GM18867 (cell line): ENCODE data around the gene ROBO1.

Source experiments
- ATAC-seq: cut with Tn5 transposase; IDR thresholded peaks from one replicate; pipeline ENCODE4 v1.9.1; 2021; ENCODE audit warnings: mild to moderate bottlenecking, moderate library complexity; ENCODE audit not compliant: unreplicated experiment

ROBO1 gene

DNA sequence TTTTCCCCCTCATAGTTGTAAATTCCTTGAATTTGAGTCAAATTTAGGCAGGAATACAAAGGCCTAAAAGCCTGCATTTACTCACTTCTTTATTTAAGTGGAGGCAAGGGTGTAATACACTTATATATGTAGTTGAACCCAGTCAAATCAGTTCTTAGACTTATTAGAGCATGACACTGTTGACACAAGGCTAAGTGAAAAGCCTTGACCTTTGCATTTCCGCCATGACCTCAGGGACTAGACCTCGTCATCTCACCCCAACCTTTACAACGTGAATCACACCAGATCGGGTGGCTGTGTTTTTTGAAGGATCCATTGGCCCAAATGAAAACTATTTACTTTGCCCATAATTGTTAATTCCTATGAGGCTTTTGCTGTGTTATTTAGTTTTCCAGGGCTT is 774.4 kb downstream of the ROBO1 start:
- no peak for ATAC-seq

- no peak for ATAC-seq
These were observed 775.0 kb downstream of the ROBO1 start for GRCh38 chr3:78992830-78993229.

DNA sequence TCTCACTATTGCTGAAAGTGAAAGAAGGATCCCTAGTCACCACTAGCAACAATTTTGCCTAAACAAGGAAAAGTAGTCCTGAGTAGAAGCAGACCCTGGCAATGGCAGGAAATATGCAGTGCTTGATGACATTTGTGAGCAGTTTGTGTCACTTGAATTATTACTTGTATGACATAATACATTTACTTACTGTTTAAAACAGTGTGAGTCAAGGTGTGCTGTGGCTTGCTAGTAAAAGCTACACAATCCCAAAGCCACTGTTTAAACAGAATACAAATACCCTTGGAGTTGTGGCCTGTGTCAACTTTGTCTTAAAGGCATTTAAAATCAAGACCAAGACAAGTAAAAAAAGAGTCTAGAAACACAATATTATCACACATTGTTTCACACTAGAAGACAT is 775.4 kb downstream of the ROBO1 start:
- no peak for ATAC-seq

DNA sequence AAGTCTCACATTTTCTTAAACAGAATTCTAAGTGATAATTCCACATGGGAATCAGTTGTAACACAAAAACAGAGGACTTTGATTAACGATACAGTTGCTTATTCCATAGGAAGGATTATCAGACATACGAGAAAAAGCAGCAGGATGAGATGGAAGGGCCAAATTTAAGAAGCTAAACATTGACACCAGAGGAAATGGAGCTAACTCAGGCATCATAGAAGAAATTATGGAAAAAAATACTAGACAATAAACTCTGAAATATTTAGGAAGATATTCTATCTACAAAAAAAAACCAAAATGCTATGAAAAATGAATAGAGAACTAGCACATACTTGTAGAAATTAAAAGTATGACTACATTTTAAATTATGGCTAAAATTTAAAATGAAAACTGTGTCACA is 776.1 kb downstream of the ROBO1 start:
- ATAC-seq = no peak

DNA sequence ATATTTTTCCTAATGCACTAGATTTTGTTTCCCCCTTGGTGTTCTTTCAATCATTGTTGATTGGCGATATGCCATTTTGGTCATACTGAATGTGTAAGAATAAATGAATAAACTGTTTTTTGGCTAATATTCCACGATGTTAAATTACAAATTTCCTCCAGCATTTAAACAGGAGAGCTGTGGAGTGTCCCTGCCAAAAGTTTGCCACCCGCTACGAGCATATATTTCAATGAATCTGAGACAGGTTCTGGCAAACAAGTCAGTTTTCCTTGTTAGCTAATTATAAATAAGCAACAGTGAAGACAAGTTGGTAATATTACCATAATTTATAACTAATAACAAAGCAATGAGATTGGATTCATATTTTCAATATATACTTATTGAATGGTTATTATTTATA is 777.6 kb downstream of the ROBO1 start:
- no peak for ATAC-seq

- no peak for ATAC-seq
These were observed 779.5 kb downstream of the ROBO1 start for GRCh38 chr3:78988324-78988723.

- ATAC-seq = no peak
These were observed 781.2 kb downstream of the ROBO1 start for GRCh38 chr3:78986416-78987101.

DNA sequence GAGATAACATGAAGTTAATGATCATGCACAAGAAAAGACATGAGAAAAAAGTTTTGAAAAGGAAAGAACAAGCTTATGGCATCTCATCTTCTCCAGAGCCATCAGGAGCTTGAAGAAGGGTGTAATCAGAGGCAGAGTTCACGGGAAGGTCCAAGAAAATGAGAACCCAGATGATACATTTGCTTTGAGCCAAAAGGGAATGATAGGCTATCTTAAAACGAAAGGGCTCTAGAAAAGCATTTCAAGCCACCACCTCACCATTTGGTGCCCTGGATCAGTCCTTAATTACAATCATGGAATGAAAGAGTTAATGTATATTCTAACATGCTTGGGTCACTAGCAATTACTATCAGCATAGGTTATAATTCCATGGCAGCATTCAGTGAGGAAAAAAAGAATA is 781.8 kb downstream of the ROBO1 start:
- ATAC-seq = no peak

DNA sequence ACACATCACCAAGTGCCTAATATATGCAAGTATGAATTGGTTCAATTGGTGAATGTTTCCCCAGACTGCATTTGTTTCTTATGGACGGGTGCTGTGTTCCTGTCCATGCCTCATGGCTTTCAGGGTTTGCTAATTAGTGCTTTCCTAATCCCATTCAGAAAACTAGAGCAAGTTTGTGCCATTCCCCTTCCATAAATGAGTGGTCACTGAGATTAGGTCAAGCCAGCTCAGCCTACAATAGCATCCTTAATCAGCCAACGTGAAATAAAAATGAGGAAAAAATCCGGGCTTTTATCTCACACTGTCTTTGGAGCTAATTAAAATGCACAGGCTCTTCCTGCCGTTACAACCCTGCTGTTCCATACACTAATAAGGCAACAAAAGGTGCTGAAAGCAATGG is 788.8 kb downstream of the ROBO1 start:
- ATAC-seq = no peak

GRCh38 chr3:78978037-78978436 is 789.8 kb downstream of the ROBO1 start:
- no peak for ATAC-seq

GRCh38 chr3:78977073-78977472 is 790.7 kb downstream of the ROBO1 start:
- ATAC-seq = no peak

- ATAC-seq = no peak
These were observed 791.6 kb downstream of the ROBO1 start for GRCh38 chr3:78976200-78976599.

GRCh38 chr3:78974181-78974790 is 793.5 kb downstream of the ROBO1 start:
- ATAC-seq = no peak

DNA sequence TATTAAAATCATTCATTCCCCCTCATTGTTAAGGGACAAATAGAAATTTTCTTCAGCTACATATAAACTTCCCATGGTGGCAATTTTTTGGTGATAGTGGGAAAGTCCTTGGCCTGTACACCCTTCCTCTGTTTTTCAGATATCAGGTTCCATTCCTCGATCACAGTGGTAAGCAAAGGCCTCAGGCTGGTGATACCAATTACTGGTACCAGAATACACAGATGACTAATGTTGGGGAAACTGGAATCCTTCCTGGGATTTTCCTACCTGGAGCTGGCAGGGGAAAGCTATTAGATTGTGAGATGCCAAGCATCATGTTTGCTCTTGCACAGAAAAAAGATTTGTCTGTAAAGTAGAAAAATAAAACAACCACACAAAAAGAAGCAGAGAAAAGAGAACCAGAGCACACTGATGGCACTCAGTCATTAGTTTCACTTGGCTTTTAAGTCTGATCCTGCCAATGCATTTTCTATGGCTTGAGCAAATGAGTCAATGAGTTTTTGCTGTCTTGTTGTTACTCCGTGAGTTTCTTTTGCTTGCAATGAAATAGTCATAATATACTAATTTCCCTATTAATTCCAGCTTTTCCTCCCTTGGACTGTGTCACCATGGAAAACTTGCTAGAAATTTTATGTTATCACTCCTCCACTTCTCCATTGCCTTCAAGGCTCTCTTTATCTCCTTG is 795.0 kb downstream of the ROBO1 start:
- ATAC-seq = no peak

- no peak for ATAC-seq
These were observed 797.1 kb downstream of the ROBO1 start for GRCh38 chr3:78970656-78971055.

DNA sequence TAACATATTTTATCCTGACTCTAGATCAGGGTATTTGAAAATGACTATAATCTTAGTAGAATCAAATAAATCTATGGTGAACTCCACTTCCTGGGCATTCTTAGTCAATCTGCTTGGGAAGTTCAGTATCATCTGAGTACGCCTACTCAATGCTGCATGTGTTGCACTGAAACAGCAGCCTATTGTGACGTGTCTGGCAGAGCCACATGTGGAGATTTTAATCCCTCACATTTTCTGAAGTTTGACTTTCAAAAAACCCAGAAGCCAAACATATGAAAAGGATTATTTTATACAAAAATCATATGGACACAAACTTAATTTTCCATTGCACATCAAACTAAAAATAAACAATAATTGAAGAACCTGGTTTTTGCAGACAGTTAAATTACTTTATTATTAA is 798.3 kb downstream of the ROBO1 start:
- no peak for ATAC-seq

DNA sequence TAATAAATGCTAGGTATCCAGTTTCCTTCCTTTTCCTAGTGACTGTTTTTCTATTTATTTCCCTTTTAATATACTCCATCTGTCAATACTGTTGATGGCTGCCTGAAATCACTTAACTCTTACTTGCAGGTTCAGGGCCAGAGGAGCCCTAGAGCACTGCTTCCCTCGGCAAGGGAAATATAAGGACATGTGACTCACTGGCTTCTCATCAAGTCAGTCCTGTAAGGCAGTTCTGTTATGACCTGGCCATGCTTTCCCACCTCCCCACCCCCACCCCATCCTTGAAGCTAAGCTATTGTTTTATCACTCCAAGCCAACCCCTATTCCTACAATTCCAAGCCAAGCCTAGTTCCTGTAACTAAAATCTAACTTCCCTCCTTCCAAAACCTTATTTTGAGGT is 800.7 kb downstream of the ROBO1 start:
- no peak for ATAC-seq

GRCh38 chr3:78963771-78964170 is 804.0 kb downstream of the ROBO1 start:
- no peak for ATAC-seq

DNA sequence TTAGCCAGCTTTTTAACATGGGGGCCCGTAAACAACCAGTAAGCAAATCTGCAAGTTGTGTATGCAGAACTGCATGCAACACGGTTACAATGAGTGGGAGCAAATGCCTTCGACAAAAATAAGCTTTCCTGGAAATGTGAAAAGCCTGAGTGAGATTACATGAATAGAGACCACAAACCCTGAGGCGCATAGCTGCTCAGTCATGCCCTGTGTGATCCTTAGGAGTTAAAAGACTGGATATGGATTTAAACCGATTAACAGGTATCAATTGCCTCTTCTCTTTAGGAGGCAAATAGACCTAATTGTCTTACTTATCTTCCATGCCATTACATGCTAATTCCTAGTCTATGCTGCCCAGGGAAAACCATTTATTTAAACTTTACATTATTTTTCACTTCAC is 810.3 kb downstream of the ROBO1 start:
- ATAC-seq = no peak

DNA sequence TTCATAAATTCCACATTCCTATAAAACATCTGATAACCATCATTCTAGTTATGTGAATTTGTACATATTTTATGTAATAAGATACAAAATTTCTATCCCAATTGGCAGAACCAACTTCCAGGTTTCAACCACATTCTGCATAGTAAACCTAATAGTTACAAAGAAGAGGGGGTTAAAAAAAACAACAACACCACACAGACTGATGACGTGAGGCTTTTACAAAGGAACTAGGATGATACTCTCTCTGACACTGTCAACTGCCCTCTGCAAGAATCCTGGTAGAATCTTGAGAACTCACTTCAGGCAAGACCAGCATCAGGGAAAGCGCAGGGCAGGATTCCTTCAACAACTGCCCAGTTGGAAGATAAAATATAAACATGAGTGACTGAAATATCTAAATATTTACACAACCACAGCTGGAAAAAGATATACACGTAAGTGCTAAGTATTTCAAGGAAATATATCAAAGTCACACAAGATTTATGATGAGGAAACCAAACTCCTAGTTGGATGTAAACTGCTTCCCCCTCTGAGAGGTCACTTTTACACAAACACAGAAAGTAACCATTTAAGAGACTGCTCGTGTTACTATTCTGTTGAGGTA is 816.4 kb downstream of the ROBO1 start:
- no peak for ATAC-seq

GRCh38 chr3:78941587-78941986 is 826.2 kb downstream of the ROBO1 start:
- no peak for ATAC-seq

DNA sequence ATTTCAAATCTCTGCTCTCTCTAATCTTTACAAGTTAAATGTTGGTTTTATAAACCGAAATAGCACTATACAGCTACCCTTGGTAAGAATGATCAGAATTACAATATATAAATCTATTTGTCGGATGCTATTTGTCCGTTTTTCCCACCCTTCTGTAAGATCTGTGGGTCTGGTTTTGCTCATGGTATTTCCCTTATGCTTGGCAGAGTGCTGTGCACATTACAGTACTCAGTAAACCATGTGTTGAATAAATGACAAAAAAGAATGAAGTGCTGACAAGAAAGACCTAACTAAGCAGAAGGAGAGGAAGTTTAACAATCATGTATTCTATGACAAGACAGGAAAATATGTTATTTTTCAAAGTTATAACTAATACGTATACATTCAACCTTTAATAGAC is 827.2 kb downstream of the ROBO1 start:
- ATAC-seq = no peak
